Activated CD4-positive, alpha-beta T cell treated with anti-CD3 and anti-CD28 coated beads, Interleukin-2, Interleukin-6, amounts not matched to agents 100 ng/mL and 50 ng/mL, durations not matched to agents 16 hours and 8 hours (primary cell): Measurements from ENCODE around the gene TNPO2.

Experiments used
- DNase-seq: peaks from one replicate; pipeline ENCODE4 v3.0.0-alpha.2; 2020

Gene TNPO2

DNA sequence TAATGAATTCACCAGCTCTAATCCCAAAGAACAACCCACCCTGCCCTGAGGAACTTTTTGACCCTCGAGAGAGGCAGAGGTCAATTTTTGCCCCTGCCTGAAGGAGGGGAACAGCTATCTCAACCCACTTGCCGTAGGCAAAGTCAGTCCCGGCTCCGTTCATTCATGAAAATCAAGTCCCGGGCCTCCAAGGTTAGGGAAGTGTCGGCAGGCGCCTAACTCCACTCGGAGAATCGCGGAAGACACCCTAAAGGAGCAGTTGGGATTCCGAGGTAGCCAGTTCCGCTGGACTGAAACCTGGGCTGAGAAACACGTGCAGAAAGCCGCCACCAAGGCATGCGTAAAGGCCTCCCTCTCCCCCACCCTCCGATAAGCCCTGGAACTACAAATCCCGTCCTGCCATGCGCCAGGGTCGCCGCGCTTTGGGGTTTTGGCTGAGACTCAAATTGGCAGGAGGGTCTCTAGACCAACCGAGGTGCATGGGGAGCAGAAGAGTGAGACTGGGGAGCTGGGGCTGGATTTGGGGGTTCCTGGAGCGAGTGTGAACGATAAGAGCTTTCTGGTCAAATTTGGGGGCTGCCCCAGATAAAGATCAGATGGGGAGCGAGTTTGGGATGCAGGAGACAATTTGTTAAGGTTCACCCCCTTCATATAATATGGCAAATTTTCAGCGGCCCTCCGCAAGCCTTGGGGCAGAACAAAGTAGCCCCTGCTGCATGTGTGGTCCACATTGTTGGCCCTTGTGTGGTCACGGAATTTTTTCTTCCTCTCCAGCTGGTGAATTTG is at the start of gene TNPO2:
Gene TNPO2, minus strand, starts transcription at position 292 of the 786 bp plus-strand sequence. CDS start 2,955 bp downstream, outside the sequence.
- peak; percentile 89 for DNase-seq

DNA sequence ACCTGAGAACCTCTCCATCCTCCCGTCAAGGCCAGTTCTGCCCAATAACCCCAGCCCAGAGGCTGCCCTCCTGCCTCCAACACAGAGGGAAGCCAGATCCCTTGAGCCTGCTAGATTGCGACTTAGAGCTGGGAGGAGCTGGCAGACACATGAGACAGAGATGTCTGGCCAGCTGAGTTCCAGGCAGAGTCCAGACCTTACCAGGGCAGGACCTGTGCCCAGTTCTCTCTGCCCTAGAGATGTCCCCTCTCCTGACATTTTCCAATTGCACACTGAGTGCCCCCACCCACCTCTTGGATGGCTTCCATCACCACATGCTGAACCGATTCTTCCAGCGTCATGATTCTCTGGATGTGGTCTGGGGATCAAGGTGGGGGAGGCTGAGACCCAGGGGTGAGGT is 48.6 kb upstream of the TNPO2 start:
- DNase-seq: no peak

DNA sequence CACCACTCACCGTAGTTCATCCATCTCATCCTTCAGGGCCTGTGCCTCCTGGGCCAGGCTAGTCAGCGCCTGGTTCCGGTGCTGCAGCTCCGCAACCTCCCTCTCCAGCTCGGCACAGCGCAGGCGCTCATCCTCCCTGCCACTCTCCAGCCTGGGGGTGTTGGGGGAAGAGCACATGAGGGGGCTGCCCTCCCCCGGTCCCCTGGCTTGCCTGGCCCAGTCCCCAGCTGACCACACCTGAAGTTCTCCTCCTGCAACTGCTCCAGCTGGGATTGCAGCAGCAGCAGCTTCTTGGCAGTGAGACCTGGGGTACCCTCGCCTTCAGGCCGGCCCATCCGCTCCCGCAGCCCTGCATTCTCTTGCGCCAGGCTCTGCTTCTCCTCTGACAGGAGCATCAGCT is 47.2 kb upstream of the TNPO2 start:
- DNase-seq: no peak

DNA sequence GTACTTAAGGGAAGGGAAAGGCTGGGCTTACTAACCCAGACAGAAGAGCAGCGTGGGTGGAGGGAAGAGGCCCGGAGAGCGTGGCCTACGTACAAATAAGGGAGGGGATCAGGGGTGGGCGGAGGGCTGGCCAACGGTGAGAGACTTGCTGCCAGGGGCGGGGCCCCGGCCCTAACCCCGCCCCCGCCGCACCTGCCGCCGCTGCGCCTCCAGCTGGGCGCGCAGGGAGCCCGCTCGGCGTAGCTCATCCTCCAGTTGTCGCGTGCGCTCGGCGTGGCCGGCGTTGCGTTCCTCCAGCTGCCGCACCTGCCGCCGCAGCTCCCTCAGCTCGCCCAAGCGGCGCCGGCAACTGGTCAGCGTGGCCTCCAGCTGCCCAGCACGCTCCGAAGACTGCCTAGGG is 46.0 kb upstream of the TNPO2 start:
- peak; percentile 72 for DNase-seq

DNA sequence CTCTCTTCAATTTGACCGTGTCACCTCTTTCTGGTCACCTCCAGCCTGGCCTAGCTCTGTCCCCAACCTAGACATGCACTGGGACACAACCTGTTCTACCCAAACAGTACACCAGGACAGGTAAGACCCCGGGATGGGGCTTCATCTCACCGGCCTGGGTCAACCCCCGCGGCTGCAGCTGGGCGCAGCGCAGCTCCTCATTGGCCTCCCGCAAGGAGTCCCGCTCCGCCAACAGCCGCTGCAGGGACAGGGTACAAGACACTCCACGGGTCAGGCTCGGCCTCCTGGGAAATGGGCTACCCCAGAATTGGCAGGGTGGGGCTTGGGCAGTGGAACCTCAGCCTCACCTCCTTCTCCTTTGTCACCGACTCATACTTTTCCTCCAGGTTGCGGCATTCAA is 43.9 kb upstream of the TNPO2 start:
- no peak for DNase-seq

DNA sequence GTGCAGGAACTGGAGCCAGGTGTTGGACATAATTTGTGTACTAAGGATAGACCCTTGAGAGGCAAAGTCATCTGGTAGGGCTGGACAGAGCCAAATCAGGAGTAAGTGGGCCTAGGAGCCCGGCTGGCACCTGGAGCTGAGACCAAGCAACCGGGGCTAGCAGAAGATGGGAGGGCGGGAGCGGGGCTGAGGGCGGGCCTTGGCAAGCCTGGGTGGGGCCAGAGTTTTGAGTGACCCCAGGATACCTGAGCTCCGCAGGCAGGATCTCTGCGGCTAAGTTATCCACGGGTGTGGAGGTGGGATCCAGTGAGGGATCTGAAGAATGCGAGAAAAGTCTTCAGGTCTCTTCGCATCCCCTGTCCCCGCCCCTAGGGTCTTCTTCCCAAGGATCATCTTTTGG is 43.4 kb upstream of the TNPO2 start:
- DNase-seq: no peak

DNA sequence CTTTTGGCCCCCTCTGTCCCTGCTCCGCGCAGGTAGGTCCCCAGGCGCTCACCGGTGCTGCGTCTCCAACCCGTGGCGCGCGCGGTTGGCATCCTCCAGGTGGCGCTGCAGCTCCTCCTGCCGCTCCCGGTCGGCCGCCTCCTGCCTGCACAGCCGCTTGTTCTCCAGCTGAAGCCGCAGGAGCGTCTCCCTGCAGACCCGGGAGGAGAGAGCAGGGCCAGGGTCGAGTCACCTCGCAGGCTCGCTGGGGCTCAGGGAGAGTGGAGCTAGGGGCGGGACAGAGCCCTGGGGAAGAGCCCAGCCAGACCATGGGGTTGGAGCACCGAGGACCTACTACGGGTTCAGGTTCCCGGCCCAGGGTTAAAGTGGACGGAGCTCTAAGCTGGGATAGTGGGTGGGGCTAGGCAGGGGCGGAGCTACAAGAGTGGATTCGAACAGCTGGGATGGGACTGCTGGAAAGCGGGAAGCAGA is 42.4 kb upstream of the TNPO2 start:
- peak; percentile 77 for DNase-seq

DNA sequence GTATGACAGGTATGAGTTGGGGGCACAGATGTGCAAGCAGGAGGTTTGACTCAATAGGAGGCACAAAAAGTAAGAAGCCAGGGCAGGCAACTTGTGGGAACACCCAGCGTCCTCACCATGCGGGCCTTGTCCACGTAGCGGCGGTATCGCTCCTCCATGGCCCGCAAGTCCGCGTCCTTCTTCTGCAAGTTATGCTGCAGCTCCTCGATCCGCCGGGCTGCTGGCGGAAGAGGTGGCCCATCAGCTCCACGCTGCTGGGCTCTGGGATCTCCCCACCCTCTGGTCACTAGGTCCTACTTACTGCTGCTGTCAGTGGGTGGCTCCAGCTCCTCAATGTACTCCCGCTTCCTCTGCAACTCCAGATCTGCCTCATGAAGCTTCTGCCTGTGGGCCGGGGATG is 41.0 kb upstream of the TNPO2 start:
- no peak for DNase-seq

DNA sequence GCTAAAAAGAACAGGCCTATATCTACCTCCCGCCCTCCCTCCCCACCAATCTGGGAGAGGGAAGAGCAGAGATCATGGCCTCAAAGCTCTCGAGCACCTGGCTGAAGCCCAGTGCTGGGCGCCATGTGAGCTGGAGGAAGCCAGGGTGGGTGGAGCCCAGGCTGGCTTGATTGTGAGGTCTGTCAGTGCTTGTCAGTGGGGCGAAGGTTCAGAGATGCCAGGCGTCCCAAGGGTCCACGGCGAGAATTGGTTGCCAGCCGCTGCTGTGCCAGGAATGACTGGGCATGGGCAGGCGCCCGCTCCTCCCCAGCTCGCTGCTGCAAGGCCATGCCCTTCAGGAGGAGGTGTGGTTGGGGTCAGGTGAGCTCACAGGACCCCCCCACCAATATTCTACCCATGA is 39.4 kb upstream of the TNPO2 start:
- no peak for DNase-seq

DNA sequence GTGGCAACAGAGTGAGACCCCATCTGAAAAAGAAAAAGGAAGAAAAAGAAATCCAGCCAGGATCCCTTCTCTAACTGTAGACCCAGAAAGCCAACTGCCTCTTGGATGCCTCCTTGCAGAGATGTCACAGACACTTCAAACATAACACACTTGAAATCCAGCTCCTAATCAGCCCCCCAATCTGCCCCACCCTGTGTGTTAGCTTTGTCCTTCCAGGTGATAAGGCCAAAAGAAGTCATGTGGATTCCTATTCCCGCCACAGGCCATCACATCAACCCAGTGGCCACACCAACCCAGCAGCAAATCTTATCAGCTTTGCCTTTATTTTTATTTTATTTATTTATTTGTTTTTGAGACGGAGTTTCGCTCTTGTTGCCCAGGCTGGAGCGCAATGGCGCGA is 36.0 kb upstream of the TNPO2 start:
- no peak for DNase-seq

DNA sequence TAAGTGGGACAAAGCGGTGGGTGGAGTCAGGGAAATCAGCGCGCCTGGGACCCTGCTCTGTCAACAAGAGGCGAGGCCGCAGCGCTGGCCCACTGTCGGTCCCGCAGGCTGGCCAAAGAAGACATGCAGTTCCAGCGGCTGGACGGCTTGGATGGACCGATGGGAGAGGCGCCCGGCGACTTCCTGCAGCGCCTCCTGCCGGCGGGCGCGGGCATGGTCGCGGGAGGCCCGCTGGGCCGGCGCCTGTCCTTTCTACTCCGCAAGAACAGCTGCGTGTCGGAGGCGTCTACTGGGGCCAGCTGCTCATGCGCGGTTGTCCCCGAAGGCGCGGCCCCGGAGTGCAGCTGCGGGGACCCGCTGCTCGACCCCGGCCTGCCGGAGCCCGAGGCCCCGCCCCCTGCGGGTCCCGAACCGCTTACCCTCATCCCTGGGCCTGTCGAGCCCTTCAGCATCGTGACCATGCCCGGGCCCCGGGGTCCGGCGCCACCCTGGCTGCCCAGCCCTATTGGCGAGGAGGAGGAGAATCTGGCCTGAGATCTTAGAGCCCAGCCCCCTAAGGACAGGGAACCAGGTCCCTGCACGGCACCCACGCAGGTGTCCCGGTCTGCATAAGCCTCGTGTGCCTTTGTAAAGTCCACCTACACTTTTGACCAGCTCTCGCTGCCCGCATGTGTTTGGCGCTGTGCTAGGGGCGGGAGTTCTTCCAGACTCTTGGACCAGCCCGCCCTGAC is 34.0 kb upstream of the TNPO2 start:
- peak; percentile 75 for DNase-seq

DNA sequence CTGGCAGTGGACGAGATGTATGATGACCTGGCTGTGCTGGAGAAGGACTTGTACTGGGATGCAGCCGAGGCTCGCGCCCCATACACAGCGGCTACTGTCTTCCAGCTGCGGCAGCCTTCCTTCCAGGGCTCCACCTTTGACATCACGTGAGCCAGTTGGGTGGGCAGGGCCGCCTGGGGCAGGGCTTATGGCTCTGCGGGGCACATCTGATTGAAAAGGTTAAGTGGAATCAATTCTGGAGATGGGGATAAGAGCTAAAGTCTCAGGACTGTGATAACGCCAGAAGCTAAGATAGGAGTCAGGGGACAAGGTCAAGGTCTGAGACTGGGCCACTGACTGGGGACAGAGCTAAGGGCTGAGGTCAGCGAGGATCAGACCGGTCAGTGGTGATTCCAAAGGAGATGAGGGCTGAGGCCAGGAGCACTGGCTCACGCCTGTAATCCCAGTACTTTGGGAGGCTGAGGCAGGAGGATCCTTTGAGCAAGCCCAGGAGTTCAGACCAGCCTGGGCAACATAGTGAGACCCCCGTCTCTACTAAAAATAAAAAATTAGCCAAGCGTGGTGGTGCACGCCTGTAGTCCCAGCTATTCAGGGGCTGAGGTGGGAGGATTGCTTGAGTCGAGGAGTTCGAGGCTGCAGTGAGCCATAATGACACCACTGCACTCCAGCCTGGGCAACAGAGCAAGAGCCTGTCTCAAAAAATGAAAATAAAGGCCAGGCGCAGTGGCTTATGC is 32.6 kb upstream of the TNPO2 start:
- DNase-seq: no peak

DNA sequence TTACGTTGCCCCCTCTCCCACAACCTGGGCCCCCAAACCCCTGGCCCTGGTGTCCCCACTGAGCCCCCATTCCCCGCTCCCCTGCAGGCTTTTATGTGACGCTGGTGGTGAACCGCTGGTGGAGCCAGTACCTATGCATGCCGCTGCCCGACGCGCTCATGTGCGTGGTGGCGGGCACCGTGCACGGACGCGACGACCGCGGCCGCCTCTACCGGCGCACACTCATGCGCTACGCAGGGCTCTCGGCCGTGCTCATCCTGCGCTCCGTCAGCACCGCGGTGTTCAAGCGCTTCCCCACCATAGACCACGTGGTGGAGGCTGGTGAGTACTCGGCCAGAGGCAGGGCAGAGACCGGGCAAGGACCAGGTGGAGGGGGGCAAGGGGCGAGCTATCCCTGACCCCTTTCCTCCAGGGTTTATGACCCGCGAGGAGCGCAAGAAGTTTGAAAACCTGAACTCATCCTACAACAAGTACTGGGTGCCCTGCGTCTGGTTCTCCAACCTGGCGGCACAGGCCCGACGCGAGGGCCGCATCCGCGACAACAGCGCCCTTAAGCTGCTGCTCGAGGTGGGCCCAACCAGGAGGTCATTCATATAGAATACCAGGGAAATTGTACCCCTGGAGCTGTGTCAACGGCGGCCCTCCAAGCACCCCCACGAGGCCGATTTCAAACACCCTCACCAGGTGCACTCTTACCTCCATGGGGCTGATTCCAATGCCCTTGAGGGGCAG is 30.9 kb upstream of the TNPO2 start:
- DNase-seq: no peak

DNA sequence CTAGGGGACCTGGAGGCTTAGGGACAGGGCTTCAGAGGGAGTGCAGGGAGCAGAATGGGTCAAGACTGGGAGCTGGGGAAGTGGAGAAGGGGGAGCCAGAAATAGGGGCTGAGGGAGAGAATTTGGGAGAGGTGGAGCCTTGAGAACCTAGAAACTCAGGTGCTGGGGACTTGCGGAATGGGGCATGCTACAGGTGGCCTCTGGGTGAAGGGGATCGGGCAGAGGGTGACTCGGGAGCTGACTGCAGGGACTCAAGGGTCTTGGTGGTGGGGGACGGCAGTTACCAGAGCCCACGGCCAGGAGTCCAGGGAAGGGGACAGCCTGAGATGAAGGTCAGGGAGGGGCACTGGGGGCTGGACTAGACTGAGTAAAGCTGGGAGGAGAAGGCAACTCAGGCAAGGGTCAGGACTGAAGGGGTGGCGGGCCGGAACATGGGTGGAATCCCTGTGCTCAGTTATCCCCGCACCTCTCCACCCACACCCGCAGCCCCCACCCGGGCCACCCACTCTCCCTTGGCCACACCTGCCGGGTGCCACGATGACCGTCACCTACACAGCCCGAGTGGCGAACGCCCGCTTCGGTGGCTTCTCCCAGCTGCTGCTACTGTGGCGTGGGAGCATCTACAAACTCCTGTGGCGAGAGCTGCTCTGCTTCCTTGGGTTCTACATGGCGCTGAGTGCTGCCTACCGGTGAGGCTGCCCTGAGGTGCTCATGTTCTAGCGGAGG is 28.5 kb upstream of the TNPO2 start:
- DNase-seq: no peak

DNA sequence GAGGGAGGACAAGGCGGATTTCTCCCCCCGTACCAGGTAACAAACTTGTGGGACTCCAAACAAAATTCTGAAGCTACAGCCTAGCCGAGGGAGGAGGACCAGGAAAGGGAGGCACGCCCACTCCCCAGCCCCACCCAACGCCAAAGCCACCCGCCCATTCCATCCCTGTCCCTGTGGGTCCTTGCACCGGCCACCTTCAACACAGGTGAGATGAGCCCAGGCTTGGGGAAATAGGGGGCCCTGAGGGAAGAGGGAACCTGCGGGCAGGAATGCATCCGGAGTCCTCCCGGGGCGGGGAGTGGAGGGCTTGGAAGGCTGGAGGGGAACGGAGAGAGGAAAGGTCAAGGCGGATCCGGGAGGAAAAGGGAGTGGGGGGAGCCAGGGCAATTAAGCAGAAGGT is 27.9 kb upstream of the TNPO2 start, which contains the start of gene BEST2:
Gene BEST2, plus strand, starts transcription at position 157 of the 400 bp plus-strand sequence. CDS start 802 bp downstream, outside the sequence.
- DNase-seq: no peak

DNA sequence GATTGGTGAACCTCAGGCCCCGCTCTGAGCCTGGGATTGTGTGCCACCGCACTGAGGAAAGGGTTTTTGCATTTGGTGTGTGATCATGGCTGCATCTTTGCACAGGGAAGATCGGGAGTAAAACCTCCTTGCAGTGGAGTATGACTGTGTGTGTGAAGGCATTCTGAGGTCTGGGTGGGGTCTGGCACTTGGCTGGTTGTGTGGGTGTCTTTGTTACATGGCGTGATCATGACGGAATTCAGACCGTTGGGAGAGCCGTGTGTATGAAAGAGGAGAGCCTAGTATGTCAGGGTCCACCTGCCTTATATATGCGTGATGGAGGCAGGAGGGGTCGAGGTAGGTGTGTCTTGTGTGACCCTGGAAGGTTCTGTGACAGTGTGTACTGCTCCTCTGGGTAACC is 27.1 kb upstream of the TNPO2 start:
- DNase-seq: no peak

DNA sequence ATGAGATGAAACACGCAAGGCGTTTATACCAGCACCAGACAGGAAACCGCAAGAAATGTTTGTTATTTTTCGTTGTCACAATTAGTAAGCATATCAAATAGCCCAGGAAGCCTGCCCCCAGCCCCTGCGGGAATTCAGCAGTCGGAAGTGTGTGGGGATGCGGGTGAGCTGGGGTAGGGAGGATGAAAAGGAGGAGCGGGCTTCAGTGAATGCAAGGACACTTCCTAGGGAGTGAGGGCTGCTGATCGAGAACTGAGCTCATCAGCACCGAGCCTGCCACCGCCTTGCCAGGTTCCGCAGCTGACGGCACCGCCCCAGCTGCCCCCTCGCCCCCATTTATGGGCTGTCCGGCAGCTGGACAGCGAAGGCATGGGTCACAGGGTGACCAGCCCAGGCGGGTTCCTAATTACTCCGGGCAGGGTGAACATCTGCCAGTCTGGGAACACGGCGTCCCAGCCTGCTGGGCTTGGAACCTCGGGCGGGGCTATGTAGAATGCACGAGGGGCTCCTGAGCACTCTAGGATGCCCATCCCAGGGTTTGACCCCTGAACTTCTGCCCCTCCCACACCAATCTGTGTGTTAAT is 26.3 kb upstream of the TNPO2 start:
- no peak for DNase-seq

DNA sequence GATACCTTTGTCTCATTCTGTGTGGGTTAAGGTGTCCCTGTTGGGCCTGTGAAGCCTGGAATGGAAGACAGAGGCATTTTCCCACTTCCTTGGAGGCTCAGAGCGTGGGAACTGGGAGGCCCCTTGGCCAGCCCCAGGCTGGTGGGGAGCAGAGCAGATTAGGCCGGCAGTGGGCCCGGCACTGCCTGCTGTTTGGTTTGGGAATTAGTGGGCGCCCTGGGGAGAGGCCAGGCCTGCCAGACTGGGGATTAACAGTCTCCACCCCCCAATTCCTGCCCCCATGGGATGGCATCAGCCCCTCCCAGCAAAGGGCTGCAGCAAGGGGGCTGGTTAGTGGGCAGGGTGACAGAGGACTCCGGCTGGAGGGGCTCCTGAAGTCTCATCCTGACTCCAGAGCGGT is 24.8 kb upstream of the TNPO2 start:
- DNase-seq: no peak

DNA sequence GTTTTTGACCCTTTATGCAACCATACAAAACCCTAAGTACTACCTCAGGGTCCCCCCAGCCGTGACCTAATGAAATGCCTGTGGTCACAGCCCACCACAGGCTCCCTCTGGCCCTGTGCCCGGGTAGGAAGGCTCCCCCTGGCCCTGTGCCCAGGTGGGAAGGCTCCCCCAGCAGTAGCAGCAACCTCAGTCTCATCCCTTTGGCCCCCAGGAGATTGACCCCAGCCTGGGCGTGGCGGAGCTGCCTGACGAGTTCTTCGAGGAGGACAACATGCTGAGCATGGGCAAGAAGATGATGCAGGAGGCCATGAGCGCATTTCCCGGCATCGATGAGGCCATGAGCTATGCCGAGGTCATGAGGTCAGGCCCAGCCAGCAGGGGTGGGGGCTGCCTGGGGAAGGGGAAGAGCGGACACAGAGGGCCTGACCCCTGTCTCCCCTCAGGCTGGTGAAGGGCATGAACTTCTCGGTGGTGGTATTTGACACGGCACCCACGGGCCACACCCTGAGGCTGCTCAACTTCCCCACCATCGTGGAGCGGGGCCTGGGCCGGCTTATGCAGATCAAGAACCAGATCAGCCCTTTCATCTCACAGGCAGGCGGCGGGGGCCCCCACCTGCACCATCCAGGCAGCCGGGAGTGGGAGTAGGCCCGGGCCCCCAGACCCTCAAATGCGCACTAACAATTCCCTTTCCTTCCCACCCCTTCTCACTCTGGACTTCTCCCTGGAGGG is 21.6 kb upstream of the TNPO2 start:
- no peak for DNase-seq

DNA sequence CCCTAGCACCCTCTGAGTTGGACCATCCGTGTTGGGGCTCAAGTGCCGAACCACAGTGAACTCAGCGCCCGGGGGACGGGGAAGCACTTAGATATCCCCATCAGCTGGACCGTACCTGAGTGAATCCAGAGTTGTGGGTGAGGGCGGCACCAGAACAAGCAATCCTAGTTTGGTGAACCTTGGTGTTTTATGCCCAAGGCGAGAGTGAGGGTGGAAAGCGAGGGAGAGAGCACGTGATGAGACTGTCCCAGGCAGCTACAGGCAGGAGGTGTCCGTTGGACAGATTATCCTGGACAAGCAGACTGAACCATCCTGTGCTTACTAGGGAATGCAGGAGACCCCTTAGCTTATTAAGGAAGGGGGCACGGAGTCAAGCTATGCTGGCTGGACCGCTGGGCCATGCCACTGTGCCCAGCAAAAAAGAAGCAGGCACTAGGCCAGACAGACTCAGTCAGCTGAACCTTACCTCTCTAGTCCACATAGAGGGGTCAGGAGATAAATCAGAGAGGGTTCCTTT is 14.2 kb upstream of the TNPO2 start:
- no peak for DNase-seq
